OCI-LY7 (cell line): ENCODE measurements around the gene ADRB1. TPM values are rescaled to one million over a fixed set of nuclear protein-coding genes. Genes with fewer than 3 reads are reported as not detected.

Experiments used
- BruUV-seq: library from RNA; stranded (reverse); fragments of 400-500 nt; replicated peaks from 2 replicates; lab custom pipeline; 2021; lab: Mats Ljungman, UMichigan
- CTCF ChIA-PET: fragments of 300-600 bp; sonication (Branson Sonifier 250); formaldehyde crosslinking; loops from one replicate; lab custom pipeline; 2022; ENCODE audit warnings: antibody characterized with exemption; ENCODE audit not compliant: unreplicated experiment; lab: Charles Lee
- POLR2A ChIA-PET: fragments of 300-600 bp; sonication (Branson Sonifier 250); formaldehyde crosslinking; loops from one replicate; lab custom pipeline; 2022; ENCODE audit warnings: antibody characterized with exemption; lab: Charles Lee
- DNase-seq: peaks from one replicate; pipeline ENCODE4 v3.0.0-alpha.2; 2015; ENCODE audit warnings: low spot score
- H2AFZ ChIP-seq: fragments of 200-600 bp; sonication (generic), shearing (Covaris generic); 2 replicates; pipeline ENCODE4 v1.6.1; 2014; ENCODE audit warnings: mild to moderate bottlenecking, antibody characterized with exemption, low read length, moderate library complexity
- H3K27ac ChIP-seq: fragments of 200-600 bp; sonication (generic); 2 replicates; pipeline ENCODE4 v1.5.1; 2014; ENCODE audit warnings: mixed run types, low read depth, mild to moderate bottlenecking, moderate library complexity, low read length, inconsistent platforms; ENCODE audit not compliant: poor library complexity, severe bottlenecking
- H3K36me3 ChIP-seq: fragments of 200-600 bp; sonication (generic); 2 replicates; pipeline ENCODE4 v1.6.1; 2014; ENCODE audit warnings: mild to moderate bottlenecking, antibody characterized with exemption, low read length, moderate library complexity, mixed read lengths; ENCODE audit not compliant: insufficient read depth
- H3K4me1 ChIP-seq: fragments of 200-600 bp; sonication (generic); 2 replicates; pipeline ENCODE4 v1.5.1; 2014; ENCODE audit warnings: mild to moderate bottlenecking, low read length; ENCODE audit not compliant: insufficient read depth, poor library complexity, severe bottlenecking
- H3K4me2 ChIP-seq: fragments of 200-600 bp; sonication (generic); 2 replicates; pipeline ENCODE4 v1.6.1; 2014; ENCODE audit warnings: mild to moderate bottlenecking, low read length
- H3K4me3 ChIP-seq: fragments of 200-600 bp; sonication (generic); 2 replicates; pipeline ENCODE4 v1.5.1; 2014; ENCODE audit warnings: mild to moderate bottlenecking, low read depth, low read length; ENCODE audit not compliant: poor library complexity, severe bottlenecking
- H3K79me2 ChIP-seq: fragments of 200-600 bp; sonication (generic); 2 replicates; pipeline ENCODE4 v1.6.1; 2016; ENCODE audit warnings: low read depth, mild to moderate bottlenecking, low read length, moderate library complexity, mixed read lengths; ENCODE audit not compliant: insufficient read depth
- H3K9me2 ChIP-seq: fragments of 200-600 bp; sonication (generic); 2 replicates; pipeline ENCODE4 v1.6.1; 2016; ENCODE audit warnings: mild to moderate bottlenecking, low read length, mixed read lengths; ENCODE audit not compliant: insufficient read depth
- H3K9me3 ChIP-seq: fragments of 200-600 bp; sonication (generic); 2 replicates; pipeline ENCODE4 v1.6.1; 2014; ENCODE audit warnings: mild to moderate bottlenecking, mixed run types, low read length, mixed read lengths
- H4K20me1 ChIP-seq: fragments of 200-600 bp; sonication (generic); 2 replicates; pipeline ENCODE4 v1.6.1; 2014; ENCODE audit warnings: mild to moderate bottlenecking, antibody characterized with exemption, low read length, moderate library complexity, mixed read lengths; ENCODE audit not compliant: insufficient read depth
- EZH2phosphoT487 ChIP-seq: fragments of 200-600 bp; sonication (generic); IDR thresholded peaks from 2 replicates; pipeline ENCODE4 v1.6.1; 2018; ENCODE audit warnings: low read depth, borderline replicate concordance, mild to moderate bottlenecking, mixed run types, antibody characterized with exemption, low read length, moderate library complexity, mixed read lengths
- intact Hi-C: fragments of 100-400 bp; cut with micrococcal nuclease; formaldehyde crosslinking; loops from one replicate; pipeline ENCODE4 v1.10.0; 2022; ENCODE audit not compliant: unreplicated experiment
- total RNA-seq, 2 experiments: library from RNA; depleted of rRNA in 1 of 2; stranded (reverse); fragments of >200 nt in 1 of 2; shearing (Covaris generic) in 1 of 2; gene quantifications; 2 replicates each; pipeline ENCODE4 v1.2.3, GENCODE V29; 2014 to 2022
- TF ChIP-seq, protein P1 (sequence below): fragments of 200-600 bp; sonication (generic); conservative IDR thresholded peaks from 2 replicates; pipeline ENCODE4 v1.5.1; 2014; ENCODE audit warnings: mild to moderate bottlenecking, antibody characterized with exemption, low read length, moderate library complexity, mixed read lengths

The ADRB1 gene
- total RNA-seq, 2 experiments from 2014 or later: 1.3 to 2.0 TPM

DNA sequence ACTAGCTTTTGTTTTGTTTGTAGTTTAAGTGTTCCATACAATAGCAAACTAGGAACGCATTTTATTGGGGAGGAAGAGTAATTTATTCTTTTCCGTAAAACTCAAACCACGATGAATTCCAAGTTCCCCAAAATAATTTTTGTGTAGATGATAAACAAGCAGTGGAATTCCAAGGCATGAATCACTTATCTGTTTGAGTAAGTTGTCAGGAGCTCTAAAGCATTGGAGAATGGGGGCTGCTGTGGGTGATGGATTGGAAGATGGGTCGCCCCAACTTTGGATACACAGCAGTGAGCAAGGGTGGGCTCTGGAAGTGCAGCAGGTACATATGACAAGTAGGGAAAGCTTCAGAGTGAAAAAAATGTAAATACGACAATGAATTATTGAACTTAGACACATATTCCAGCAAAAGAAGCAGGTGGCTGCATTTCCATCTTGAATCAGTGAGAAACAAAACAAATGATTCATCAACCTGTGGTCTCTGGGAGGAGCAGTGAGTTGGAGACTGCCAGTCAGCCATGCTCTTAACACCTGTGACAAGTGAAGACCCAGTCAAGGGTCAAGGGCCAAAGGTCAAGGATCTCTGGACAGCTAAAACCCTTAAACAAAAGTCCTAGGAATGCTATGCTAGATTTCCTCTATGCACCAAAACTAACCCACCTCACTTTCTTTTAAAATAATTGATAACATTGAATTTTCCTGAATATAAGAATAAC lies 34.2 kb upstream of the ADRB1 start:
- H3K4me2 ChIP-seq: no peak overlapping the region
- H3K79me2 ChIP-seq: no peaks in the 10 kb centered on the region
- ChIA-PET CTCF (no interaction called here), POLR2A (no interaction called here)
- H3K9me3 ChIP-seq: no peaks in the 10 kb centered on the region
- DNase-seq: no peak
- intact Hi-C loops: no loop called here
- no peaks in the 10 kb centered on the region for H3K9me2 ChIP-seq
- no peaks in the 10 kb centered on the region for H3K36me3 ChIP-seq
- no peak overlapping the region for H3K4me3 ChIP-seq
- H4K20me1 ChIP-seq: no peaks in the 10 kb centered on the region
- H3K4me1 ChIP-seq: no peaks in the 10 kb centered on the region
- H3K27ac ChIP-seq: no peak overlapping the region
- no TSS peak for BruUV-seq
- H2AFZ ChIP-seq: no peak overlapping the region
- no peak for TF ChIP-seq EZH2phosphoT487
- TF ChIP-seq, protein P1, sequence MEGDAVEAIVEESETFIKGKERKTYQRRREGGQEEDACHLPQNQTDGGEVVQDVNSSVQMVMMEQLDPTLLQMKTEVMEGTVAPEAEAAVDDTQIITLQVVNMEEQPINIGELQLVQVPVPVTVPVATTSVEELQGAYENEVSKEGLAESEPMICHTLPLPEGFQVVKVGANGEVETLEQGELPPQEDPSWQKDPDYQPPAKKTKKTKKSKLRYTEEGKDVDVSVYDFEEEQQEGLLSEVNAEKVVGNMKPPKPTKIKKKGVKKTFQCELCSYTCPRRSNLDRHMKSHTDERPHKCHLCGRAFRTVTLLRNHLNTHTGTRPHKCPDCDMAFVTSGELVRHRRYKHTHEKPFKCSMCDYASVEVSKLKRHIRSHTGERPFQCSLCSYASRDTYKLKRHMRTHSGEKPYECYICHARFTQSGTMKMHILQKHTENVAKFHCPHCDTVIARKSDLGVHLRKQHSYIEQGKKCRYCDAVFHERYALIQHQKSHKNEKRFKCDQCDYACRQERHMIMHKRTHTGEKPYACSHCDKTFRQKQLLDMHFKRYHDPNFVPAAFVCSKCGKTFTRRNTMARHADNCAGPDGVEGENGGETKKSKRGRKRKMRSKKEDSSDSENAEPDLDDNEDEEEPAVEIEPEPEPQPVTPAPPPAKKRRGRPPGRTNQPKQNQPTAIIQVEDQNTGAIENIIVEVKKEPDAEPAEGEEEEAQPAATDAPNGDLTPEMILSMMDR: no peak

DNA sequence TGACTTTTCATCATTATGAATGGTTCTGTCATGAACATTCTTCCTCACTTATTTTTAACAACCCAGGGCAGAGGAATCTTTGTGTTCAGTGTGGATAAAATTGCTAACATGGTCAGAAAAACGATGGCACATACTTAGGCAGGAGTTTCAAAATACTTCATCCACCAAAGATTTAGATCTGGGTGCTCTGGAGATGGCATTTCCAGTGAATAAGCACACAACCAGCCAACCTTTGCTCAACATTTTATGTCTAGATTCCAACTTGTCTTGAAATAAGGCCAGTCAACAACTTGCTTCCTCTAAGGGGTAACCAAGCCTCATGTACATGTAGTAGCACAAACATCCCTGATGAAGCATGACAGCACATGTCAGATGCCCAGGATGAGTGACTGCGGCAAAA lies 33.4 kb upstream of the ADRB1 start:
- ChIA-PET POLR2A (no interaction called here), CTCF (no interaction called here)
- peaks cover 5% of the 10 kb centered on the region; the same call in 1 of the 2 replicates for H3K9me3 ChIP-seq

More for the DNA sequence above, 33.4 kb upstream of the ADRB1 start:
- BruUV-seq: no TSS peak
- DNase-seq: no peak
- Histone ChIP-seq H3K4me2 (no peak overlapping the region), H3K79me2 (no peaks in the 10 kb centered on the region), H4K20me1 (no peaks in the 10 kb centered on the region), H3K27ac (no peak overlapping the region), H3K4me3 (no peak overlapping the region), H3K9me2 (no peaks in the 10 kb centered on the region), H3K4me1 (no peaks in the 10 kb centered on the region), H2AFZ (no peak overlapping the region), H3K36me3 (no peaks in the 10 kb centered on the region)
- intact Hi-C loops: no loop called here
- TF ChIP-seq EZH2phosphoT487: no peak
- TF ChIP-seq, protein P1: no peak
